Thyroid gland (tissue), 4 donors: ENCODE data around the gene RYR2.

ENCODE experiments used
- POLR2A ChIP-seq, 2 donors: fragments of 450-650 bp; IDR thresholded peaks; one replicate each; pipeline ENCODE4 v1.6.1; 2017; ENCODE audit warnings: antibody characterized with exemption in 2 of 2, mild to moderate bottlenecking in 2 of 2, moderate library complexity in 1 of 2
- TF ChIP-seq, protein P1 (sequence below), 6 experiments: fragments of 200-600 bp in 3 of 6; fragments of 450-650 bp in 3 of 6; sonication (generic) in 3 of 6; IDR thresholded peaks; one replicate each; pipeline ENCODE4 v1.5.1; 2016 to 2019; ENCODE audit warnings: antibody characterized with exemption in 6 of 6, mild to moderate bottlenecking in 2 of 6, inconsistent platforms in 1 of 6, moderate library complexity in 1 of 6

DNA sequence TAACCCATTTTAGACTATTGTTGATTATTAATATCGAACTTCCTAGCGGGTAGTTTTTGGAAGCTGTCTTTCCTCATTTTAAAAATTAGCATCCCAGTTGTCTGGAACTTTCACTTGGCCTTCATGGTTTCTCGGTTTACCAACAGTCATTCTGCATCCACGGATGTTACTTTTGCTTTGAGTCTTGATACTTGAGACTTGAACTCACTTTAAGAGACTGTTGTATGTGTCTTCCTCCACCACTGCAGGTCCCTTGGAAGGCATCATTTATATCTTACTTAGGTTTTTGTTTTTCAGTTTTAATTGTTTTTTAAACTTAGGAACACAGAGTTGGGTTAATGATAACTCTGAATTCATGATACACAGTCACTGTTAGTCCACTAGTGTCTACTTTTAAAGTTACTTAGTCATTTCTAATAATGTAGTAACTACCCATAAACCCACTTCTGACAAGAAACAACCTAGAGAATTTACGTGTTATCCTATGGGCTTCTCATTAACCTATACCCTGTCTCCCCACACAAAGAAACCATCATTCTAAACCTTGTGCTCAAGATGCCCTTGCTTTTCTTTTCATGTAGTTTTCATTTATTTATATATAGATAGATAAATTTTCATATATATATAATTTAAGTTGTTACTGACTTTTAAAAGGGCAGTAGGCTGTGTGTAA, 696.1 kb downstream of the RYR2 start:
- no peak for TF ChIP-seq POLR2A (IDR thresholded peaks at IDR 0.05)
- TF ChIP-seq, protein P1, sequence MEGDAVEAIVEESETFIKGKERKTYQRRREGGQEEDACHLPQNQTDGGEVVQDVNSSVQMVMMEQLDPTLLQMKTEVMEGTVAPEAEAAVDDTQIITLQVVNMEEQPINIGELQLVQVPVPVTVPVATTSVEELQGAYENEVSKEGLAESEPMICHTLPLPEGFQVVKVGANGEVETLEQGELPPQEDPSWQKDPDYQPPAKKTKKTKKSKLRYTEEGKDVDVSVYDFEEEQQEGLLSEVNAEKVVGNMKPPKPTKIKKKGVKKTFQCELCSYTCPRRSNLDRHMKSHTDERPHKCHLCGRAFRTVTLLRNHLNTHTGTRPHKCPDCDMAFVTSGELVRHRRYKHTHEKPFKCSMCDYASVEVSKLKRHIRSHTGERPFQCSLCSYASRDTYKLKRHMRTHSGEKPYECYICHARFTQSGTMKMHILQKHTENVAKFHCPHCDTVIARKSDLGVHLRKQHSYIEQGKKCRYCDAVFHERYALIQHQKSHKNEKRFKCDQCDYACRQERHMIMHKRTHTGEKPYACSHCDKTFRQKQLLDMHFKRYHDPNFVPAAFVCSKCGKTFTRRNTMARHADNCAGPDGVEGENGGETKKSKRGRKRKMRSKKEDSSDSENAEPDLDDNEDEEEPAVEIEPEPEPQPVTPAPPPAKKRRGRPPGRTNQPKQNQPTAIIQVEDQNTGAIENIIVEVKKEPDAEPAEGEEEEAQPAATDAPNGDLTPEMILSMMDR (IDR thresholded peaks at IDR 0.05) = no peak
